Fibroblast of lung (primary cell): ENCODE data around the gene TXNDC16.

Source experiments
- EZH2 ChIP-seq: IDR thresholded peaks from 2 replicates; pipeline ENCODE4 v1.5.1; 2012; ENCODE audit warnings: low read length, control low read depth, mild to moderate bottlenecking; ENCODE audit errors: missing control alignments
- TF ChIP-seq, protein P1 (sequence below), 2 donors: IDR thresholded peaks in 1 of 2; conservative IDR thresholded peaks in 1 of 2; 1 replicate in 1 of 2; 2 replicates in 1 of 2; pipeline ENCODE4 v1.5.1; 2011 to 2012; ENCODE audit warnings: low read length in 2 of 2, control low read depth in 1 of 2, inconsistent platforms in 1 of 2, low read depth in 1 of 2, mild to moderate bottlenecking in 1 of 2

DNA sequence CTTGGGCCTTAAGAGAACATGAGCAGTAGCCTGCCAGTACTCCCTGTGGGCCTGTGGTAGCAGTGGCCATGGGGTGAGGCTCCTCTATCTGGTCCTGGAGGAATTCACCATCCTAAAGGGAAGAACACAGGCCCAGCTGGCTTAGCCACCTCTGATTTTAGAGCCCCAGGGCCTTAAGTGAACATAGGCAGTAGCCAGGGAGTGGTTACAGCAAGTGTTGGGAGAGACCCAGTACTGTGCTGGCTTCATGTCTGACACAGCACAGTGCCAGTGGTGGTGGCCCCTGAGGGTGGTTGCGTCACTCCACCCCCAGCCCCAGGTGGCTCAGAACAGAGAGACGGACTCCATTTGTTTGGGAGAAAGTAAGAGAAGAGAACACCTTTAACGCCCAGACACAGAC lies 105.1 kb downstream of the TXNDC16 start:
- TF ChIP-seq, protein P1, sequence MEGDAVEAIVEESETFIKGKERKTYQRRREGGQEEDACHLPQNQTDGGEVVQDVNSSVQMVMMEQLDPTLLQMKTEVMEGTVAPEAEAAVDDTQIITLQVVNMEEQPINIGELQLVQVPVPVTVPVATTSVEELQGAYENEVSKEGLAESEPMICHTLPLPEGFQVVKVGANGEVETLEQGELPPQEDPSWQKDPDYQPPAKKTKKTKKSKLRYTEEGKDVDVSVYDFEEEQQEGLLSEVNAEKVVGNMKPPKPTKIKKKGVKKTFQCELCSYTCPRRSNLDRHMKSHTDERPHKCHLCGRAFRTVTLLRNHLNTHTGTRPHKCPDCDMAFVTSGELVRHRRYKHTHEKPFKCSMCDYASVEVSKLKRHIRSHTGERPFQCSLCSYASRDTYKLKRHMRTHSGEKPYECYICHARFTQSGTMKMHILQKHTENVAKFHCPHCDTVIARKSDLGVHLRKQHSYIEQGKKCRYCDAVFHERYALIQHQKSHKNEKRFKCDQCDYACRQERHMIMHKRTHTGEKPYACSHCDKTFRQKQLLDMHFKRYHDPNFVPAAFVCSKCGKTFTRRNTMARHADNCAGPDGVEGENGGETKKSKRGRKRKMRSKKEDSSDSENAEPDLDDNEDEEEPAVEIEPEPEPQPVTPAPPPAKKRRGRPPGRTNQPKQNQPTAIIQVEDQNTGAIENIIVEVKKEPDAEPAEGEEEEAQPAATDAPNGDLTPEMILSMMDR (conservative IDR thresholded peaks at IDR 0.05 in 1 of 2, IDR thresholded peaks at IDR 0.05 in 1 of 2; ENCODE audit: low read depth in 1 of 2, low read length in 2 of 2): no peak
- no peak for TF ChIP-seq EZH2
